Upper lobe of left lung (tissue), 6 donors: ENCODE data around the gene ZNF836. TPM values are rescaled to one million over a fixed set of nuclear protein-coding genes. Genes with fewer than 3 reads are reported as not detected.

ENCODE experiments used
- ATAC-seq, 2 donors: fragments of 200-7000 bp; cut with Tn5 transposase; one replicate each; pipeline ENCODE4 v1.9.1; 2022; ENCODE audit warnings: mild to moderate bottlenecking in 2 of 2, moderate library complexity in 2 of 2; ENCODE audit not compliant: low FRiP score in 2 of 2
- DNase-seq, 2 donors: peaks; one replicate each; pipeline ENCODE4 v3.0.0-alpha.2; 2019 to 2020
- H3K27ac ChIP-seq, 4 donors: fragments of 200-600 bp; sonication (generic); one replicate each; pipeline ENCODE4 v1.5.1; 2016 to 2019
- H3K27me3 ChIP-seq, 4 donors: fragments of 200-600 bp; sonication (generic); one replicate each; pipeline ENCODE4 v1.5.1; 2017 to 2019
- H3K36me3 ChIP-seq, 4 donors: fragments of 200-600 bp; sonication (generic); one replicate each; pipeline ENCODE4 v1.5.1; 2016 to 2019
- H3K4me1 ChIP-seq, 4 donors: fragments of 200-600 bp; sonication (generic); one replicate each; pipeline ENCODE4 v1.5.1; 2018 to 2019
- H3K4me3 ChIP-seq, 4 donors: fragments of 200-600 bp; sonication (generic); one replicate each; pipeline ENCODE4 v1.5.1; 2017 to 2019; ENCODE audit warnings: mild to moderate bottlenecking in 2 of 4, moderate library complexity in 1 of 4
- H3K9me3 ChIP-seq, 4 donors: fragments of 200-600 bp; sonication (generic); one replicate each; pipeline ENCODE4 v1.5.1; 2018 to 2019
- EP300 ChIP-seq, 4 donors: sonication (generic); formaldehyde crosslinking; IDR thresholded peaks; one replicate each; pipeline ENCODE4 v1.5.1; 2017; ENCODE audit warnings: antibody characterized with exemption in 4 of 4, control low read depth in 2 of 4
- POLR2A ChIP-seq, 4 donors: fragments of 450-650 bp; IDR thresholded peaks; one replicate each; pipeline ENCODE4 v1.5.1; 2016 to 2017; ENCODE audit warnings: antibody characterized with exemption in 4 of 4, mild to moderate bottlenecking in 2 of 4
- POLR2AphosphoS5 ChIP-seq, 2 donors: sonication (generic); formaldehyde crosslinking; IDR thresholded peaks; one replicate each; pipeline ENCODE4 v1.5.1; 2017; ENCODE audit warnings: antibody characterized with exemption in 2 of 2
- WGBS, 2 donors: methylation state at CpG; one replicate each; pipeline ENCODE4 v1.1.5; 2017 to 2018; 5-methylcytosine and 5-hydroxymethylcytosine counted together
- small RNA-seq, 4 donors: library from RNA; depleted of rRNA; stranded (forward); fragments of <200 nt; gene quantifications; one replicate each; pipeline ENCODE3, GENCODE V24; 2016
- total RNA-seq, 6 donors: library from RNA; depleted of rRNA in 4 of 6; stranded (reverse); fragments of >200 nt in 4 of 6; gene quantifications; one replicate each; pipeline versions ENCODE4 v1.1.0 to v1.2.1, GENCODE V29; 2016 to 2021
- TF ChIP-seq, protein P1 (sequence below), 6 experiments: fragments of 450-650 bp in 4 of 6; fragments of 200-600 bp in 2 of 6; sonication (generic) in 2 of 6; IDR thresholded peaks; one replicate each; pipeline ENCODE4 v1.5.1; 2016 to 2019; ENCODE audit warnings: antibody characterized with exemption in 6 of 6
- donor health status: DM: no; HTN: no; CAD: no; lungs with moderate emphysema.
- donor health status: DM: no; HTN: yes; CAD: no; lungs with severe emphysema.

Gene ZNF836
- total RNA-seq, 6 donors from 2014 or later: 8.4 to 24.3 (median 14.7) TPM

DNA sequence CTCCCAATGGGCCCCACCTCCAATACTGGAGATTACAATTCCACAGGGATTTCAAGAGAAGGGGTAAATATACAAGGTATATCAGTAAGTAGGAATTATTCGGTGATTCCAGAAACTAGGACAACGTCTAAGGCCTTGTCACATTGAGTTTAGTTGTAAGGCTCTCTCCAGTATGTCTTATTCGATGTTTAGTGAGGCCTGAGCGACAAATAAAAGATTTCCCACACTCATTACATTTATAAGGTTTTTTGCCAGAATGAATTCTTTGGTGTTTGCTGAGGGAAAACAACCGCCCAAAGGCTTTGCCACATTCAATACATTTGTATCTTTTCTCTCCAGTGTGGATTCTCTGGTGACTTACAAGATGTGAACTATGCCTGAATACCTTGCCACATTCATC lies 56.7 kb downstream of the ZNF836 start:
- peaks cover 12 to 50% (median 39%) of the 10 kb centered on the region in 4 donors for H3K36me3 ChIP-seq
- no peak for ATAC-seq

GRCh38 chr19:52112624-52113023 lies 58.8 kb downstream of the ZNF836 start:
- Histone ChIP-seq H3K27ac (no peak overlapping the region), H3K4me3 (no peak overlapping the region), H3K9me3 (peaks cover 81 to 100% (median 94%) of the 10 kb centered on the region in 4 donors), H3K36me3 (peaks cover 12 to 29% (median 21%) of the 10 kb centered on the region in 4 donors), H3K27me3 (no peaks in the 10 kb centered on the region), H3K4me1 (no peaks in the 10 kb centered on the region)
- ATAC-seq (no peak), DNase-seq (no peak)
- TF ChIP-seq, protein P1, sequence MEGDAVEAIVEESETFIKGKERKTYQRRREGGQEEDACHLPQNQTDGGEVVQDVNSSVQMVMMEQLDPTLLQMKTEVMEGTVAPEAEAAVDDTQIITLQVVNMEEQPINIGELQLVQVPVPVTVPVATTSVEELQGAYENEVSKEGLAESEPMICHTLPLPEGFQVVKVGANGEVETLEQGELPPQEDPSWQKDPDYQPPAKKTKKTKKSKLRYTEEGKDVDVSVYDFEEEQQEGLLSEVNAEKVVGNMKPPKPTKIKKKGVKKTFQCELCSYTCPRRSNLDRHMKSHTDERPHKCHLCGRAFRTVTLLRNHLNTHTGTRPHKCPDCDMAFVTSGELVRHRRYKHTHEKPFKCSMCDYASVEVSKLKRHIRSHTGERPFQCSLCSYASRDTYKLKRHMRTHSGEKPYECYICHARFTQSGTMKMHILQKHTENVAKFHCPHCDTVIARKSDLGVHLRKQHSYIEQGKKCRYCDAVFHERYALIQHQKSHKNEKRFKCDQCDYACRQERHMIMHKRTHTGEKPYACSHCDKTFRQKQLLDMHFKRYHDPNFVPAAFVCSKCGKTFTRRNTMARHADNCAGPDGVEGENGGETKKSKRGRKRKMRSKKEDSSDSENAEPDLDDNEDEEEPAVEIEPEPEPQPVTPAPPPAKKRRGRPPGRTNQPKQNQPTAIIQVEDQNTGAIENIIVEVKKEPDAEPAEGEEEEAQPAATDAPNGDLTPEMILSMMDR (IDR thresholded peaks at IDR 0.05): no peak
- TF ChIP-seq POLR2A (IDR thresholded peaks at IDR 0.05): no peak
- no peak for TF ChIP-seq POLR2AphosphoS5 (IDR thresholded peaks at IDR 0.05)
- no peak for TF ChIP-seq EP300 (IDR thresholded peaks at IDR 0.05)
- 91 to 92% methylated on average over 3 of the region's 3 CpGs for WGBS, 2 donors

More for the DNA sequence above, 56.7 kb downstream of the ZNF836 start:
- no peak overlapping the region for H3K27ac ChIP-seq
- H3K9me3 ChIP-seq: peaks cover 82 to 100% (median 98%) of the 10 kb centered on the region in 4 donors
- TF ChIP-seq, protein P1 (IDR thresholded peaks at IDR 0.05): no peak
- no peak for TF ChIP-seq EP300 (IDR thresholded peaks at IDR 0.05)
- no peak for TF ChIP-seq POLR2AphosphoS5 (IDR thresholded peaks at IDR 0.05)
- TF ChIP-seq POLR2A (IDR thresholded peaks at IDR 0.05): no peak
- no peak for DNase-seq
- H3K4me1 ChIP-seq: no peaks in the 10 kb centered on the region
- WGBS, 2 donors: 99 to 100% methylated on average over 5 of the region's 5 CpGs
- H3K27me3 ChIP-seq: no peaks in the 10 kb centered on the region
- H3K4me3 ChIP-seq: no peak overlapping the region

DNA sequence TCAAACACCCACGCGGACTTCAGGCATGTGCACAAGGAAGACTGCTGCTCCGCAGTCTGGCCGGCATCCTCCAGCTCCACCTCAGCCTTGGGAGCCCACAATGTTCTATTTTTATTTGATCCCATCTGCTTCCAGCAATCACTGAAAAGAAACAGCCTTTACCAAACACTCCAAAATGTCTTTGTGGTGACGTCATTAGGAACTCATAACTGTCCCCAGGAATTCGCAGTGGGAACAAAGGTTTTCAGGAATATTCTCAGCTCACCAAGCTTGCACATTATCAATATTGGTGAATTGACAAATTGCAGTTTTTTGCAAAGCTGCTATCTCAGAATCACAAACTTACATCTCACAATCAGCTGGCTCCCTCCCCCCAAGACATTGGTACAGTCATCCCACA lies 60.6 kb downstream of the ZNF836 start:
- ATAC-seq (no peak), DNase-seq (no peak)
- TF ChIP-seq, protein P1 (IDR thresholded peaks at IDR 0.05): no peak
- TF ChIP-seq POLR2A (IDR thresholded peaks at IDR 0.05) (no peak), EP300 (IDR thresholded peaks at IDR 0.05) (no peak), POLR2AphosphoS5 (IDR thresholded peaks at IDR 0.05) (no peak)
- H3K4me3 ChIP-seq: no peak overlapping the region
- H3K27me3 ChIP-seq: no peaks in the 10 kb centered on the region
- WGBS, 2 donors: 94 to 95% methylated on average over 6 of the region's 6 CpGs
- peaks cover 74 to 98% (median 85%) of the 10 kb centered on the region in 4 donors for H3K9me3 ChIP-seq
- peaks cover under 1 to 11% (median 4%) of the 10 kb centered on the region in 4 donors for H3K36me3 ChIP-seq
- H3K27ac ChIP-seq: no peak overlapping the region
- H3K4me1 ChIP-seq: no peaks in the 10 kb centered on the region

Small RNA genes within 50 kb of the gene (small RNA-seq; reads per million reads assigned to genes)
- gene RPL37P23: 0 to 0.43 (median 0) reads per million in 4 donors

Other genes starting within 250 kb of the ZNF836 start
- 1 to 10 TPM; 3.1 to 8.2 (median 6.1) TPM for gene ZNF613, start 244.1 kb downstream of the ZNF836 start, total RNA-seq
- 10 to 100 TPM in 5 of 6 donors, 1 to 10 TPM in 1; 3.1 to 29.3 (median 11.4) TPM for gene ZNF350, start 184.8 kb downstream of the ZNF836 start, total RNA-seq
- gene ZNF615, start 163.4 kb downstream of the ZNF836 start, total RNA-seq: 10 to 100 TPM in 2 of 6 donors, 1 to 10 TPM in 4; 5.8 to 14.3 (median 8.6) TPM
- 1 to 10 TPM in 5 of 6 donors, under 1 TPM in 1; 0.78 to 7.1 (median 5.9) TPM for gene ZNF614, start 143.2 kb downstream of the ZNF836 start, total RNA-seq
- gene ZNF432, start 122.8 kb downstream of the ZNF836 start, total RNA-seq: 10 to 100 TPM in 5 of 6 donors, 1 to 10 TPM in 1; 8.4 to 16.3 (median 12.8) TPM
- 10 to 100 TPM; 13.7 to 32.5 (median 17.1) TPM for gene ZNF841, start 75.9 kb downstream of the ZNF836 start, total RNA-seq
- gene ZNF616, start 31.7 kb downstream of the ZNF836 start, total RNA-seq: 10 to 100 TPM in 3 of 6 donors, 1 to 10 TPM in 3; 2.2 to 19.9 (median 10.2) TPM
- gene PPP2R1A, start 18.4 kb upstream of the ZNF836 start, total RNA-seq: 100 to 1,000 TPM in 5 of 6 donors, 10 to 100 TPM in 1; 90.1 to 214 (median 177) TPM
- 10 to 100 TPM in 4 of 6 donors, 1 to 10 TPM in 2; 4.0 to 20.0 (median 14.7) TPM for gene ZNF766, start 98.0 kb upstream of the ZNF836 start, total RNA-seq
- gene ZNF480, start 125.5 kb upstream of the ZNF836 start, total RNA-seq: 10 to 100 TPM in 2 of 6 donors, 1 to 10 TPM in 4; 2.7 to 13.6 (median 8.4) TPM
- gene ZNF610, start 164.6 kb upstream of the ZNF836 start, total RNA-seq: 1 to 10 TPM; 1.7 to 5.3 (median 2.7) TPM
- gene ZNF880, start 198.3 kb upstream of the ZNF836 start, total RNA-seq: 10 to 100 TPM in 5 of 6 donors, 1 to 10 TPM in 1; 9.9 to 19.4 (median 12.4) TPM
- gene ZNF528, start 226.2 kb upstream of the ZNF836 start, total RNA-seq: 10 to 100 TPM; 10.2 to 36.7 (median 27.5) TPM